Muscle layer of colon (tissue), 2 donors: ENCODE data around the gene PTP4A1.
"Not testable (repeated sequence)": the region's sequence is repeated elsewhere in the genome, so short reads cannot be mapped to it uniquely, and the experiment has no call there.

Experiments used
- H3K27ac ChIP-seq: one replicate; pipeline ENCODE4 v1.7.0; 2013; ENCODE audit warnings: low read depth, mild to moderate bottlenecking, low read length, moderate library complexity
- H3K27me3 ChIP-seq, 2 donors: one replicate each; pipeline ENCODE4 v1.7.0; 2013; ENCODE audit warnings: low read length in 2 of 2, mild to moderate bottlenecking in 2 of 2; ENCODE audit not compliant: insufficient read depth in 2 of 2, control insufficient read depth in 1 of 2
- H3K36me3 ChIP-seq: one replicate; pipeline ENCODE4 v1.7.0; 2013; ENCODE audit warnings: mild to moderate bottlenecking, low read length; ENCODE audit not compliant: insufficient read depth
- H3K4me1 ChIP-seq: one replicate; pipeline ENCODE4 v1.7.0; 2013; ENCODE audit warnings: mild to moderate bottlenecking, low read length; ENCODE audit not compliant: insufficient read depth
- H3K4me3 ChIP-seq, 2 donors: one replicate each; pipeline ENCODE4 v1.7.0; 2013; ENCODE audit warnings: low read length in 2 of 2, low read depth in 1 of 2, mild to moderate bottlenecking in 1 of 2, moderate library complexity in 1 of 2
- H3K9ac ChIP-seq: one replicate; pipeline ENCODE4 v1.7.0; 2013; ENCODE audit warnings: low read length
- H3K9me3 ChIP-seq: one replicate; pipeline ENCODE4 v1.7.0; 2013; ENCODE audit warnings: mild to moderate bottlenecking, low read length
- donor health status: abdominal sarcoma.
- donor health status: Adenocarcinoma of cecum.

PTP4A1 gene

DNA sequence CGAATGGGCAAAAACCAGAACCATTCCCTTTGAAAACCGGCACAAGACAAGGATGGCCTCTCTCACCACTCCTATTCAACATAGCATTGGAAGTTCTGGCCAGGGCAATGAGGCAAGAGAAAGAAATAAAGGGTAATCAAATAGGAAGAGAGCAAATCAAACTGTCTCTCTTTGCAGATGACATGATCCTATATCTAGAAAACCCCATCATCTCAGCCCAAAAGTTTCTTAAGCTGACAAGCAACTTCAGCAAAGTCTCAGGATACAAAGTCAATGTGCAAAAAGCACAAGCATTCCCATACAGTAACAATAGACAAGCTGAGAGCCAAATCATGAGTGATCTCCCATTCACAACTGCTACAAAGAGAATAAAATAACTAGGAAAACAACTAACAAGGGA lies 13.4 kb downstream of the PTP4A1 start:
- H3K27ac ChIP-seq, H3K4me1 ChIP-seq, H3K27me3 ChIP-seq, H3K36me3 ChIP-seq, H3K9me3 ChIP-seq, H3K9ac ChIP-seq, H3K4me3 ChIP-seq: not testable (repeated sequence)

GRCh38 chr6:63589952-63590411 lies 17.7 kb downstream of the PTP4A1 start:
- no peaks in the 10 kb centered on the region for H3K36me3 ChIP-seq
- no peaks in the 10 kb centered on the region for H3K27me3 ChIP-seq
- no peak overlapping the region for H3K9ac ChIP-seq
- no peak overlapping the region for H3K4me3 ChIP-seq
- no peak overlapping the region for H3K27ac ChIP-seq
- no peaks in the 10 kb centered on the region for H3K9me3 ChIP-seq
- no peaks in the 10 kb centered on the region for H3K4me1 ChIP-seq

GRCh38 chr6:63592886-63593285 lies 20.6 kb downstream of the PTP4A1 start:
- H3K27me3 ChIP-seq, result no peaks in the 10 kb centered on the region
- H3K4me3 ChIP-seq, result no peak overlapping the region
- no peaks in the 10 kb centered on the region for H3K9me3 ChIP-seq
- no peak overlapping the region for H3K9ac ChIP-seq
- H3K27ac ChIP-seq, result no peak overlapping the region
- no peaks in the 10 kb centered on the region for H3K36me3 ChIP-seq
- no peaks in the 10 kb centered on the region for H3K4me1 ChIP-seq

DNA sequence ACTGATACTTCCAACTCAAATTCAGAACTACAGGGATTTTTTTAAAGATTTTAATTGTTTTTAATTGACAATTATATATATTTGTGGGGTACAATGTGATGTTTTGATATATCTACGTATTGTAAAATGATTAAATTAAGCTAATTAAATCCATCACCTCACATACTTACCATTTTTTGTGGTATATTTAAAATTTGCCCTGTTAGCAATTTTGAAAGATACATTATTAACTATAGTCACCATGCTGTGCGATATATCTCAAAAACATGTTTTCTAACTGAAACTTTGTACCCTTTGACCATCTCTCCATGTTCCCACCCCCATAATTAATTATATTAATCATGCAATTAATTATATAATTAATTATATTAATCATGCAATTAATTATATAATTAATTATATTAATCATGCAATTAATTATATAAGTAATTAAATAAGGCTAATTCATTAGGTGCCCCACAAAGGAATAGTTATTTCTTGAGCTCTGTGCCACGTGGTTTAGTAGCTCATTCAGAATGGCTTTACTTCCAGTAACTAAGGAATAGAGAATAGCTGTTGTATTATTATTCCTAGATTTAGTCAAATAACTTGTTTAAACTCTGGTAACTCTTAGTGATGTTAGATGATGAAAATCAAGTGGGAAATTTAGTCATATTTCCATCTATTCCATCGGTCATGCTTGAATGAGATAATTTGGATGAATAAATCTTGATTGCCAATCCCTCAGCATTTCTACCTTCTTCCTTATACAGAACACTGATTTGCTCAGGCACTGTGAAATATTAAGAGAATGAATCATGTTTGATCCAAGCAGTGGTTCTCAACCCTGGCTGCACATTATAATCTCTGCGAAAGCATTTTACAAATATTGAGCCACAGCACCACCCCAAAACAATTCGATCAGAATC lies 25.1 kb downstream of the PTP4A1 start:
- no peaks in the 10 kb centered on the region for H3K27me3 ChIP-seq
- no peaks in the 10 kb centered on the region for H3K36me3 ChIP-seq
- H3K9ac ChIP-seq, result no peak overlapping the region
- H3K27ac ChIP-seq, result no peak overlapping the region
- no peaks in the 10 kb centered on the region for H3K9me3 ChIP-seq
- peak overlapping the region in 1 of 2 donors; percentile 64 for H3K4me3 ChIP-seq
- no peaks in the 10 kb centered on the region for H3K4me1 ChIP-seq

GRCh38 chr6:63598049-63599036 lies 26.1 kb downstream of the PTP4A1 start:
- Histone ChIP-seq H3K27ac (peak overlapping the region; percentile 37), H3K36me3 (no peaks in the 10 kb centered on the region), H3K9me3 (no peaks in the 10 kb centered on the region), H3K4me1 (no peaks in the 10 kb centered on the region), H3K27me3 (no peaks in the 10 kb centered on the region), H3K4me3 (peak overlapping the region; percentile 40 to 64), H3K9ac (peak overlapping the region; percentile 1)

- Histone ChIP-seq H3K9me3 (no peaks in the 10 kb centered on the region), H3K36me3 (no peaks in the 10 kb centered on the region), H3K9ac (no peak overlapping the region), H3K27ac (no peak overlapping the region), H3K4me3 (no peak overlapping the region), H3K27me3 (no peaks in the 10 kb centered on the region), H3K4me1 (no peaks in the 10 kb centered on the region)
Measured at GRCh38 chr6:63599243-63599642, 27.0 kb downstream of the PTP4A1 start.

DNA sequence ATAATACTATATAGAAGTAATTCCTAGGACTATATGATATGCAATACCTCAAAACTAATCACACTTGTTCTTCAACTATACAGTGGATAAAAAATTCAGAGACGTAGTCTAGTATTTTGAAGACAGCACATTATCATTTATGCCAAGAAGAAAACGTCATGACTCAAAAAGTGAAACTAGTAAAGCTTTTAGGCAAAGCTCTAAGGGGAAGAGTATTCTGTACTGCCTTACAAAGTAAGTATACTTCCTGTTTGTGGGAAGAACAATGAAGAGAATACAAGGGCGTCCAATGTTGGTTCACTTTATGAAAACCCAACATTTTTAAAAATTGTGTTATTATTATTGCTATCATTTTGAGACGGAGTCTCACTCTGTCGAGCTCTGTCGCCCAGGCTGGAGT lies 27.9 kb downstream of the PTP4A1 start:
- no peak overlapping the region for H3K27ac ChIP-seq
- H3K4me1 ChIP-seq, result no peaks in the 10 kb centered on the region
- H3K36me3 ChIP-seq, result no peaks in the 10 kb centered on the region
- no peak overlapping the region for H3K9ac ChIP-seq
- no peaks in the 10 kb centered on the region for H3K9me3 ChIP-seq
- no peak overlapping the region for H3K4me3 ChIP-seq
- no peaks in the 10 kb centered on the region for H3K27me3 ChIP-seq

DNA sequence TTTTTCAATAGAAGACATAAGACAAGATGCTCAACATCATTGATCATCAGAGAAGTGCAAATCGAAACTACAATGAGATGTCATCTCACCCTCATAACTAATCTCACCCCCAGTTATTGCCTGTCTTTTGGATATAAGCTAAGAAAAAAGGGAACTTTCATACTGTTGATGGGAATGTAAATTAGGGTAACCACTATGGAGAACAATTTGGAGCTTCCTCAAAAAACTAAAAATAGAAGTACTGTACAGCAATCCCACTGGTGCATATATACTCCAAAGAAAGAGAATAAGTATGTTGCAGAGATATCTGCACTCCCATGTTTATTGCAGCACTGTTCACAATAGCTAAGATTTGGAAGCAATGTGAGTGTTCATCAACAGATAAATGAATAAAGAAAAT lies 37.0 kb downstream of the PTP4A1 start:
- H3K4me1 ChIP-seq, result no peaks in the 10 kb centered on the region
- H3K9me3 ChIP-seq, result no peaks in the 10 kb centered on the region
- no peak overlapping the region for H3K4me3 ChIP-seq
- no peak overlapping the region for H3K27ac ChIP-seq
- no peak overlapping the region for H3K9ac ChIP-seq
- no peaks in the 10 kb centered on the region for H3K36me3 ChIP-seq
- no peaks in the 10 kb centered on the region for H3K27me3 ChIP-seq

- no peak overlapping the region for H3K27ac ChIP-seq
- H3K4me3 ChIP-seq, result no peak overlapping the region
- no peak overlapping the region for H3K9ac ChIP-seq
- H3K36me3 ChIP-seq, result no peaks in the 10 kb centered on the region
- H3K9me3 ChIP-seq, result no peaks in the 10 kb centered on the region
- H3K4me1 ChIP-seq, result no peaks in the 10 kb centered on the region
- no peaks in the 10 kb centered on the region for H3K27me3 ChIP-seq
Measured at GRCh38 chr6:63610944-63611343, 38.7 kb downstream of the PTP4A1 start.

DNA sequence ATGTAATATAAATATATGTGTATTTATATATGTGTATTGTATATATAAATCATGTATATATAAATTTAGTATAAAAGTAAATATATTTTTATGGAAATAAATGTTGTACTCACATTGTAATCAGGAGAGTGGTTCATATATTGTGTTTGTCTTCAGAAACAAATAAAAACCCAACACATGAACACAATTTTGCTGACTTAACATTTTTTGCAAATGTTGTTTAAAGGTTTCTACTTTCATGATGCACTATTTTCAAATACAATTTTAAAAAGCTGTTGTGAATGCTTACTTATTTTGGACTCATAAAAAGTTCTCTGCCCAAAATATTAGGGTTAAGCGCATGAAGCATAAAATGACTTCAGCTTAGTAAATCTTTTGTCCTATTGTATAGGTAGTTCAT lies 39.3 kb downstream of the PTP4A1 start:
- Histone ChIP-seq H3K27ac (no peak overlapping the region), H3K36me3 (no peaks in the 10 kb centered on the region), H3K4me3 (no peak overlapping the region), H3K27me3 (no peaks in the 10 kb centered on the region), H3K4me1 (no peaks in the 10 kb centered on the region), H3K9ac (no peak overlapping the region), H3K9me3 (no peaks in the 10 kb centered on the region)

- Histone ChIP-seq H3K4me3 (no peak overlapping the region), H3K27ac (no peak overlapping the region), H3K36me3 (no peaks in the 10 kb centered on the region), H3K9ac (no peak overlapping the region), H3K4me1 (no peaks in the 10 kb centered on the region), H3K27me3 (no peaks in the 10 kb centered on the region), H3K9me3 (no peaks in the 10 kb centered on the region)
Measured at GRCh38 chr6:63615590-63615989, 43.3 kb downstream of the PTP4A1 start.
